ENCODE data around the gene GSTM1.

GSTM1 gene

DNA sequence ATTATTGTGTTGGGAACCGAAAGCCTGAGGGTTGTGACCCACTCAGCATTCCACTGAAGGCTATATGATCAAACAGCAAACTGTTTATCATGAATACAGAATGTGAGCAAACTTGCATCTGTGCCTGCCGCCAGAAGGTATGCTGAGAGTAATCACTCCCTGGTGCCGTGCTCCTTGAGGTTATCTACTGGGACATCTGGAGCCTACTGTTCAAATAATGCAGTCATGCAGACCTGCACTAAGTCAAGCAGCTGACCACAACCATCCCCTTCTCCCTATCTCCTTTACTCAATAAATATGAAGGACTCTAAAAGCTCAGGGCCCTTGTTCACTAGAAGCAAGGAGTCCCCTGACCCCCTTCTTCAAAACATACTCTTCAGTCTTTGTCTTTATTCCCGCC, 37.9 kb downstream of the GSTM1 start:
- TF ChIP-seq, protein P1, sequence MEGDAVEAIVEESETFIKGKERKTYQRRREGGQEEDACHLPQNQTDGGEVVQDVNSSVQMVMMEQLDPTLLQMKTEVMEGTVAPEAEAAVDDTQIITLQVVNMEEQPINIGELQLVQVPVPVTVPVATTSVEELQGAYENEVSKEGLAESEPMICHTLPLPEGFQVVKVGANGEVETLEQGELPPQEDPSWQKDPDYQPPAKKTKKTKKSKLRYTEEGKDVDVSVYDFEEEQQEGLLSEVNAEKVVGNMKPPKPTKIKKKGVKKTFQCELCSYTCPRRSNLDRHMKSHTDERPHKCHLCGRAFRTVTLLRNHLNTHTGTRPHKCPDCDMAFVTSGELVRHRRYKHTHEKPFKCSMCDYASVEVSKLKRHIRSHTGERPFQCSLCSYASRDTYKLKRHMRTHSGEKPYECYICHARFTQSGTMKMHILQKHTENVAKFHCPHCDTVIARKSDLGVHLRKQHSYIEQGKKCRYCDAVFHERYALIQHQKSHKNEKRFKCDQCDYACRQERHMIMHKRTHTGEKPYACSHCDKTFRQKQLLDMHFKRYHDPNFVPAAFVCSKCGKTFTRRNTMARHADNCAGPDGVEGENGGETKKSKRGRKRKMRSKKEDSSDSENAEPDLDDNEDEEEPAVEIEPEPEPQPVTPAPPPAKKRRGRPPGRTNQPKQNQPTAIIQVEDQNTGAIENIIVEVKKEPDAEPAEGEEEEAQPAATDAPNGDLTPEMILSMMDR (IDR thresholded peaks at IDR 0.05; ENCODE audit: extremely low read depth, insufficient read depth, missing control alignments) = no peak
- DNase-seq (ENCODE audit: low spot score) = no peak
- in situ Hi-C loops (cut with MboI; ENCODE audit: low pct_unique_long_range_greater_than_20kb, low sequenced_read_pairs, unreplicated experiment) = no loop called here

DNA sequence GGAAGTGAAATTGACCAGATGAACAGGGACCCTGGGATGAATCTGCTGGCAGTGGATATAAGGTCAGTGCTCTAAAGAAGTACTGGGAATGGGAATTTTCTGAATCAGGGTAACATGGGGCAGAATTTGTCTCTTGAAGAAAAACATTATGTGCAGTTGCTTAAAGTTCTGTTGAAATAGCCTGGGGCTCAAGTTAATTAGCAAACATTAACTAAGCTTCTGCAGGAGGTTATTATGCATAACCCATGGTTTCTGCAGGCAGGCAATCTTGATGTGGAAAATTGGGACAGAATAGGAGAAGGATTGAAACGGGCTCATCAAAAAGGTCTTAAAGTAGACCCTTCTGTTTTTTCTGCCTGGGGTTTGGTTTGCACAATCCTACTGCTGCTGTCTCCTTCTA, 38.4 kb downstream of the GSTM1 start:
- DNase-seq (ENCODE audit: low spot score) = no peak
- in situ Hi-C loops (cut with MboI; ENCODE audit: low pct_unique_long_range_greater_than_20kb, low sequenced_read_pairs, unreplicated experiment) = no loop called here
- TF ChIP-seq, protein P1 (IDR thresholded peaks at IDR 0.05; ENCODE audit: extremely low read depth, insufficient read depth, missing control alignments) = no peak

DNA sequence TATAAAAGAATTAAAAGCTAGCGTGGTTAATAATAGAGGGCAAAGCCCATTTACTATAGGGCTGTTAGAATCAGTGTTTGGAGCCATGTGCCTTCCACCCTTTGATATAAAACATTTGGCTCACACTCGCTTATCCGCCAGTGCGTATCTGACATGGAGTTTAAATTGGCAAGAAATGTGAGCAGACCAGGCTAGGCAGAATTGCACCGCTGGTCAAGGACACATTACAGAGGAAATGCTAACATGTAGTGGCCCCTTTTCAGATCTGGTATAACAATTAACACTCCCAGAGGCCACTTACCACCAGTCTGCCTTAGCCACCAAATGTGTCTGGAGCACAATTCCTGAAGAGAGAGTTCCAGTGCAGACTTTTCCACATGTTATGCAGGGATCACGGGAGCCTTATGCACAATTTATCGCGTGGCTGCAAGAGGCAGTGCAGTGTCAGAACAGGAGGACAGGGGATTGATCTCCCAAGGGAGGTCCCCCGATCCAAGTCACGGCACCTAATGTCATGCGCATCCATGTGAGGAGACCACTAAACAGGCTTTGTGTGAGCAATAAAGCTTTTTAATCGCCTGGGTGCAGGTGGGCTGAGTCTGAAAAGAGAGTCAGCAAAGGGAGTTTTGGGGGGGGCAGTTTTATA, 39.2 kb downstream of the GSTM1 start:
- TF ChIP-seq, protein P1 (IDR thresholded peaks at IDR 0.05; ENCODE audit: extremely low read depth, insufficient read depth, missing control alignments) = no peak
- in situ Hi-C loops (cut with MboI; ENCODE audit: low pct_unique_long_range_greater_than_20kb, low sequenced_read_pairs, unreplicated experiment) = no loop called here
- DNase-seq (ENCODE audit: low spot score) = no peak

DNA sequence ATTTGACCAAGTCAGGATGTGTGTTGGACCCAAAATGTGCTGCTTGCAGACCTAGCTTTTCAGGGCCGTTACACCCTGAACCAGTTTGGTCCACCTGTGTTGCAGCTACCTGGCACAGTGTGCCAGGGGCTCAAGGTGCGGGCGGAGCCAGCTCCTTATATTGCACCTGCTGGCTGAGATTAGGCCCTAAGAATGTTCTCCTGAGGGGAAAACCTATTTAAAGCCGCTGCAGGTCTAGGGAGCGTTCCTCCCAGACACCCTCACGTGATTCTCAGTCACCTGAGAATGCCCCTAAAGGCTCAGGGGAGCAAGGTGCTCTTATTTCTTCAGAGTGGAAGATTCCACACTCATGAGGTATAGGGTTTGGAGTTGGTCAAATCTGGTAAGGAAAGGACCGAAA, 41.3 kb downstream of the GSTM1 start:
- TF ChIP-seq, protein P1 (IDR thresholded peaks at IDR 0.05; ENCODE audit: extremely low read depth, insufficient read depth, missing control alignments) = no peak
- in situ Hi-C loops (cut with MboI; ENCODE audit: low pct_unique_long_range_greater_than_20kb, low sequenced_read_pairs, unreplicated experiment) = no loop called here
- no peak for DNase-seq (ENCODE audit: low spot score)

DNA sequence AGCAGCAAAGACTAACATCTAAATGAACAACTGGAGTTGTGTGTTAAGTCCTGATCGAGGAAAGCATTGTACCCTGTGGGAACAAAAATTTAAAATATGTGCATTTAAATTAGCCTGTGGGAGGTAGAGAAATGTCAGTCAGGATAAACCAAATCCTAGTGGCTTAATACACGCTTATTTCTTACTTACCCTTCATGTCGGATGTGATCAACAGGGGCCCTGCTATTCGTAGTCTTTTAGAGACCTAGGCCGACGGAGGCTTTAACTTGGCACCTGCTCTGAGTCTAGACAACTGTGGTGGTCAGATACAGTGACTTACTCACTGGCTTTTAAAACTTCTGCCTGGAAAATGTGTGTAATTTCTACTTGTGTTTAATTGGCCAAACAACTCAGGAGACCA, 43.0 kb downstream of the GSTM1 start:
- in situ Hi-C loops (cut with MboI; ENCODE audit: low pct_unique_long_range_greater_than_20kb, low sequenced_read_pairs, unreplicated experiment) = no loop called here
- TF ChIP-seq, protein P1 (IDR thresholded peaks at IDR 0.05; ENCODE audit: extremely low read depth, insufficient read depth, missing control alignments) = no peak
- DNase-seq (ENCODE audit: low spot score) = no peak

DNA sequence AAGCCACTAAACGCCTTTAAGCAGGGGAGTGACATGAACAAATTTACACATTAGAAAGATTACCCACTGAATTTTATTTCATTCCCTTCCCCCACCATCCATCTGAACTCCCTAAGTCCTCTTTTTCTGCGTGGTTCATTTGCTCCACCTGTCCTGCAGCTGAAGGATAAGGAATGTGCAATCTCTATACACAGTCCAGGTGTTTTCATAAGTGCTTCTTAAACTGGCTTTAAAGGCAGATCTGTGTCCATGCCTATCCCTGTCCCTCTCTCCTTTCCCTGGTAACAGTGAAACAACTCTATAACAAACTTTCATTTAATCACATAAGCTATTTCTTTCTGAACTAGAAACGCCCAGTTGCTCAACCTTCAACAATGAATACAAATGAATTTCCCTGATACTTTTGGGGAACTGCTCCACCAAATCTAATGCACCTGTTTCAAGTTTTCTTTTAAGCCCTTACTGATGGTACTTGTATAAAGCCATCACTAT, 44.8 kb downstream of the GSTM1 start:
- in situ Hi-C loops (cut with MboI; ENCODE audit: low pct_unique_long_range_greater_than_20kb, low sequenced_read_pairs, unreplicated experiment) = no loop called here
- TF ChIP-seq, protein P1 (IDR thresholded peaks at IDR 0.05; ENCODE audit: extremely low read depth, insufficient read depth, missing control alignments) = no peak
- DNase-seq (ENCODE audit: low spot score) = no peak

Data from GM13977 (cell line).